ENCODE measurements around the gene GHITM. TPM values are rescaled to one million over a fixed set of nuclear protein-coding genes. Genes with fewer than 3 reads are reported as not detected.

GHITM gene
- total and polyA plus RNA-seq, 2 of the 4 experiments (the other 2 are of a cell fraction), result 103 to 185 TPM

Other genes with a start within 250 kb of the GHITM start
- not detected in 2 replicates for gene GPR15LG, start 34.3 kb downstream of the GHITM start, total RNA-seq (2012; rRNA removed)
- not detected in 2 replicates for gene GPR15LG, start 34.3 kb downstream of the GHITM start, polyA plus RNA-seq (2012; rRNA removed)
- gene CDHR1, start 55.0 kb downstream of the GHITM start, total RNA-seq (2012; rRNA removed), result not detected in 2 replicates
- gene CDHR1, start 55.0 kb downstream of the GHITM start, polyA plus RNA-seq (2012; rRNA removed), result not detected in 2 replicates
- gene LRIT2, start 86.0 kb downstream of the GHITM start, total RNA-seq (2012; rRNA removed), result not detected in 2 replicates
- gene LRIT2, start 86.0 kb downstream of the GHITM start, polyA plus RNA-seq (2012; rRNA removed), result not detected in 2 replicates
- not detected in 2 replicates for gene LRIT1, start 102.0 kb downstream of the GHITM start, total RNA-seq (2012; rRNA removed)
- gene LRIT1, start 102.0 kb downstream of the GHITM start, polyA plus RNA-seq (2012; rRNA removed), result not detected in 2 replicates
- gene RGR, start 105.5 kb downstream of the GHITM start, total RNA-seq (2012; rRNA removed), result not detected in 2 replicates
- not detected in 2 replicates for gene RGR, start 105.5 kb downstream of the GHITM start, polyA plus RNA-seq (2012; rRNA removed)
- gene CCSER2, start 189.1 kb downstream of the GHITM start, total RNA-seq (2012; rRNA removed), result 27.8 and 31.7 TPM in 2 replicates
- 18.0 and 20.4 TPM in 2 replicates for gene CCSER2, start 189.1 kb downstream of the GHITM start, polyA plus RNA-seq (2012; rRNA removed)